LNCAP (cell line): ENCODE data around the gene OR2M5.

ENCODE experiments used
- TF ChIP-seq, protein P1 (sequence below): fragments of 450-650 bp; IDR thresholded peaks from 2 replicates; pipeline ENCODE4 v1.5.1; 2017; ENCODE audit warnings: mild to moderate bottlenecking

The OR2M5 gene

DNA sequence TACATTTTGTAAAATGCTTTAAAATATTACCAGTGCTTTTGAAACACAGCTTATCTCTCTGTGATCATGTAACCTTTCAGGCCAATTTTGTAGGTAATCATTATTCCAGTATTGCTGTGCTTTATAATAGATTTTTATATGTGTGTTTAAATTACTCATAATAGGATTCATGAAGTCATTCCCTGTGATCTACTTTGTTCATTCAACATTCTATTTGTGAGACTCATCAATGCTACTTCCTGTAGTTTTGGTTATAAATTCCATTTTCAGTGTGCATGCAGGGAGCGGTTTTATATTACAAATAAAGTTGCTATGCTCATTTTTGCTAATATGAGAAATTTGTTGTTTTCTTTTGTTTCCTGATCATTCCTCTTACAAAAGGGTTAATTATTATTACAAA lies 4.1 kb upstream of the OR2M5 start:
- TF ChIP-seq, protein P1, sequence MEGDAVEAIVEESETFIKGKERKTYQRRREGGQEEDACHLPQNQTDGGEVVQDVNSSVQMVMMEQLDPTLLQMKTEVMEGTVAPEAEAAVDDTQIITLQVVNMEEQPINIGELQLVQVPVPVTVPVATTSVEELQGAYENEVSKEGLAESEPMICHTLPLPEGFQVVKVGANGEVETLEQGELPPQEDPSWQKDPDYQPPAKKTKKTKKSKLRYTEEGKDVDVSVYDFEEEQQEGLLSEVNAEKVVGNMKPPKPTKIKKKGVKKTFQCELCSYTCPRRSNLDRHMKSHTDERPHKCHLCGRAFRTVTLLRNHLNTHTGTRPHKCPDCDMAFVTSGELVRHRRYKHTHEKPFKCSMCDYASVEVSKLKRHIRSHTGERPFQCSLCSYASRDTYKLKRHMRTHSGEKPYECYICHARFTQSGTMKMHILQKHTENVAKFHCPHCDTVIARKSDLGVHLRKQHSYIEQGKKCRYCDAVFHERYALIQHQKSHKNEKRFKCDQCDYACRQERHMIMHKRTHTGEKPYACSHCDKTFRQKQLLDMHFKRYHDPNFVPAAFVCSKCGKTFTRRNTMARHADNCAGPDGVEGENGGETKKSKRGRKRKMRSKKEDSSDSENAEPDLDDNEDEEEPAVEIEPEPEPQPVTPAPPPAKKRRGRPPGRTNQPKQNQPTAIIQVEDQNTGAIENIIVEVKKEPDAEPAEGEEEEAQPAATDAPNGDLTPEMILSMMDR: no peak

DNA sequence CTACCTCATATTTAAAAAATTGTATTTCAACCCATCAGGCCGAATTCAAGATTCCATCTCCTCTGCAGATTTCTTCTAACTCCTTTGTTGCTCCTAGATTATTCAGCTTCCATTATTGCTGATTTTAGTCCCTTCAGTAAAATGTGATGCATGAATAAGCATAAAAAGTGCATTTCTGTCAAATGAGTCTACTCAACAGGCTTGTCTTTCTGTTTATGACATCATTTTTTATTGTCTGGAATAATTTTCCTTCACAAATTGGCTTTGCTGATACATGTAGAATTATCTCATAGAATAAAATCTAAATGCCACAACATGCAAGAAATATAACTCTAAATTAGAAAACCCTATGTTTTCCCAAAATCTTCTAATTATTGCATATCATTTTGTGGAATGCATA lies 1.6 kb upstream of the OR2M5 start:
- TF ChIP-seq, protein P1: no peak

DNA sequence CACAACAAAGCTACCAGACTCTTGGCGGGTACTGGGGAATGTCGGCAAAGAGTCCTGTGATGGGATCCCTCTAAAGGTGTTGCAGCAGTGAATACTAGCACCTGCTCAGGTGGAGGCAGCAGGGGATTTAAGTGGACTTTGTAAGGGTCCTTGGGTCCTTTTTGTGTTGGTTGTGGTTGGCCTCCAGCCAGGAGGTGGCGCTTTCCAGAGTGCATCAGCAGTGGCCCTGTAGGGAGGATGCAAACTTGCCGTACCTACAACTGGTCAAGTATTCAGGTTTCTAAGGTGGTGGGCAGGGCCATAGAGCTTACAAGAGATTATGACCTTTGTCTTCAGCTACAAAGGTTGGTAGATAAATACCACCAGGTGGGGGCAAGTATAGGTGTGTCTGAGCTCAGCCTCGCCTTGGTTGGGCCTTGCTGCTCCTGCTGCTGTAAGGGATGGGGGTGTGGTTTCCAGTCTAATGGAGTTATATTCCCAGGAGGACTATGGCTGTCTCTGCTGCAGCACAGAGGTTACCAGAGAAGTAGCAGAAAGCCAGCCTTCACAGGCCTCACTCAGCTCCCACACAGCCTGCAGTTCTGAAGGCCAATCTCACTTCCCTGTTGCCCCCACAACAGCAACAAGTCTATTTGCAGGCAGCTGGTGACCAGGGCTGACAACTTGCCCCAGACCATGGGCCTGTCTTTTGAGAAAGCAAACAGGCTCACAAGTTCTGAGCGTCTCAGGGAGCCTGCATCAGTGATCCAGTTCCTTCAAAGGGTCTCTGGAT lies 7.3 kb downstream of the OR2M5 start:
- TF ChIP-seq, protein P1: no peak

DNA sequence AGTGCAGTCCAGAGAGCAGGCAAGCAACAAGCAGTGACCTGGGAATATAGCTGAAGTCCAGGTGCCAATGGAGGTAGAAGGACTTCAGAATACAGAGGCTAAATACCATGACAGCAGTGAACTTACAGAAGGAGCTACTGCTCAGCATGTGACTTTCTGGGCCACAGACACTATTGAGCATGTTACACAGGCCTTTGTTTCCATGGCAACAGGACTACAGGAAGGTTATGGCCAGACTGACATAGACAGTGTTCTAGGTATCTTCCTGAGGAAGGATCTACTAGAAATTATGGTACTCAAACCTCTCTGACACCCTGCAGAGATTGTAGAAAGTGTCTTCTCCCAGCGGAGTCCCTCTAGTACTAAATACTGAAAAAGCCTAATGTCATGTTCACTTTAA lies 11.0 kb downstream of the OR2M5 start:
- TF ChIP-seq, protein P1: no peak

DNA sequence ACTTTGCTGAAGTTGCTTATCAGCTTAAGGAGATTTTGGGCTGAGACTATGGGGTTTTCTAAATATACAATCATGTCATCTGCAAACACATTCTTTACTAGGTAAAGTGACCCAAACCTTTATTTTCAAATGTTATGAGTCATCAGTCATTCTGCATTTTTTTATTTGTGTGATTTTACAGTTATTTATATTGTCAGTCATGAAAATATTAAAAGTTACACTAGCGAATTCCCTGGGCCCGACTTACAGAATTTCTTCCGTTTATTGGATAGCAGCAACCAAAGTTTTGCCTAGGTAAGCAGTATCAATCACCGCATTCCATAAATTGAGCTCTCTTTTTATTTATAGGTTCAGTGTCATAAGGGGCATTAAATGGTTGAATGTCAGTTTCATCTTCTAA lies 13.8 kb downstream of the OR2M5 start:
- TF ChIP-seq, protein P1: no peak

DNA sequence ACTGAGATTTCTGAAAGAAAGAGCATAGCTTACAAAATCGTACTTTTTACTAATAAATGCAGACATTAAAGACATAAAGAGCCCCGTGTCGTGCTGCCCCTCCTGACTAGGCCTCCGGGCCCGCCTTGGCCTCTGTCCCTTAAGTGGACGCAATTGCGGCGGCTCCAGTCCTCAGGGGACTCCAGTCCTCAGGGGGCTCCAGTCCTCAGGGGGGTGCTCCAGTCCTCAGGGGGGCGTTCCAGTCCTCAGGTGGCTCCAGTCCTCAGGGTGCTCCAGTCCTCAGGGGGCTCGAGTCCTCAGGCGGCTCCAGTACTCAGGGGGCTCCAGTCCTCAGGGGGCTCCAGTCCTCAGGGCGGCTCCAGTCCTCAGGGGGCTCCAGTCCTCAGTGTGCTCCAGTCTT lies 19.1 kb downstream of the OR2M5 start:
- TF ChIP-seq, protein P1: no peak

DNA sequence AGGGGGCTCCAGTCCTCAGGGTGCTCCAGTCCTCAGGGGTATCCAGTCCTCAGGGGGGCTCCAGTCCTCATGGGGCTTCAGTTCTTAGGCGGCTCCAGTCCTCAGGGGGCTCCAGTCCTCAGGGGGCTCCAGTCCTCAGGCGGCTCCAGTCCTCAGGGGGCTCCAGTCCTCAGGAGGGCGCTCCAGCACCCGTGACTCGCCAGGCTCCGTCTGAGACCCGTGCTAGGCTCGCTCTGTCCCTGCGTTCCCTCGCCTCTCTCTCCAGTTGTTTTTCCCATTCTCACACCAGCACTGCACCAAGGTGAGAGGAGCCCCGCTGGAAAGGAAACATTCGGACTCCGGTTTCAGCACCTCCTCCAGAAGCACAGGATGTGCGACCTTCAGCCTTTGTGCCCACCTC lies 20.2 kb downstream of the OR2M5 start:
- TF ChIP-seq, protein P1: no peak

DNA sequence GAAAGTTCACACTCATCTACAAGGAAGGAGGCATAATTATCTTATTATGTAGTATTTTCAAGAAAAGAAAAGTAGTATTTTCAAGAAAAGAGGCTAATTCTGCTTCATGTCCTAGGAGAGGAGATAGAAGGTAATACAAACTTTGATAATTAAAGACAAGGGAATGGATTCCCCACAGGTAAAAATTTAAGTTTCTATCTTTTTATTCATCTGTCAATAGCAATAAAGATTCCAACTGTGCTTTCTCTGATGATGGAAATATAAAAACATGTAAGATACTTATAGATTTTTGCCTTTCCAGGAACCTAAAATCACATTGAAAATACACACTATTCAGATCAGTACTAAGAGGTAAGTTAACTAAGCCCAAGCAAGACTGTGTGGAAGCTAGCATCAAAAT lies 29.6 kb downstream of the OR2M5 start, which contains the start of gene OR2M2:
TSS of gene OR2M2 (plus strand) at position 301 of the 400 bp plus-strand sequence. CDS start 5,165 bp downstream, outside the sequence.
- TF ChIP-seq, protein P1: no peak
